GM23338 (cell line): ENCODE results near the gene MYLK3.

ENCODE experiments used
- CREB1 ChIP-seq: fragments of 250-450 bp; sonication (Bioruptor Pico); IDR thresholded peaks from 2 replicates; pipeline ENCODE4 v1.5.0; 2020; ENCODE audit warnings: low read depth, mild to moderate bottlenecking, moderate library complexity
- EZH2 ChIP-seq: fragments of 200-600 bp; sonication (generic); IDR thresholded peaks from one replicate; pipeline ENCODE4 v1.8.0; 2017; ENCODE audit warnings: antibody characterized with exemption, mild to moderate bottlenecking, low read depth; ENCODE audit not compliant: unreplicated experiment
- EZH2phosphoT487 ChIP-seq: fragments of 200-600 bp; sonication (generic); IDR thresholded peaks from one replicate; pipeline ENCODE4 v1.8.1; 2018; ENCODE audit warnings: antibody characterized with exemption; ENCODE audit not compliant: unreplicated experiment
- POLR2AphosphoS5 ChIP-seq: IDR thresholded peaks from 2 replicates; pipeline ENCODE4 v1.6.1; 2016; ENCODE audit warnings: antibody characterized with exemption, low read depth
- TF ChIP-seq, protein P1 (sequence below), 2 experiments: fragments of 200-600 bp in 1 of 2; sonication (generic) in 1 of 2; conservative IDR thresholded peaks; 2 replicates each; pipeline versions ENCODE4 v1.5.1 to v1.6.1; 2016 to 2017; ENCODE audit warnings: antibody characterized with exemption in 2 of 2, low read depth in 2 of 2, mild to moderate bottlenecking in 2 of 2, moderate library complexity in 1 of 2

DNA sequence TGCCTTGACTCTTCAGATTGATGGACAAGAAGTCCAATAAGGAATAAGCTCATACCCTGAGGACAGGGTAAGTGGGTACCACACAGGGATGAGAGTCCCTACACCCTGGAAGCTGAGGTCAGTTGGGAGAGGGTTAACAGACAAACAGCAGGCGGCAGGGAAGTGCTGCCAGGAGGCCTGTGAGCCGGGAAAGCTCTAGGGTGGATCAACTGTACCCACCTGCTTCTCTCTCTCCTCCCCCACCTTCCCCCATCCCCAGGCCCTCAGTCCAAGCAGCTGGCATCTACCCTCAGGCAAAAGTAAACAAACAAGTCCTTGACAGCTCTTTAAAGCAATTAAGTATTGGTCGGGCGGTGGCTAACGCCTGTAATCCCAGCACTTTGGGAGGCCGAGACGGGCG is 20.7 kb upstream of the MYLK3 start:
- TF ChIP-seq, protein P1, sequence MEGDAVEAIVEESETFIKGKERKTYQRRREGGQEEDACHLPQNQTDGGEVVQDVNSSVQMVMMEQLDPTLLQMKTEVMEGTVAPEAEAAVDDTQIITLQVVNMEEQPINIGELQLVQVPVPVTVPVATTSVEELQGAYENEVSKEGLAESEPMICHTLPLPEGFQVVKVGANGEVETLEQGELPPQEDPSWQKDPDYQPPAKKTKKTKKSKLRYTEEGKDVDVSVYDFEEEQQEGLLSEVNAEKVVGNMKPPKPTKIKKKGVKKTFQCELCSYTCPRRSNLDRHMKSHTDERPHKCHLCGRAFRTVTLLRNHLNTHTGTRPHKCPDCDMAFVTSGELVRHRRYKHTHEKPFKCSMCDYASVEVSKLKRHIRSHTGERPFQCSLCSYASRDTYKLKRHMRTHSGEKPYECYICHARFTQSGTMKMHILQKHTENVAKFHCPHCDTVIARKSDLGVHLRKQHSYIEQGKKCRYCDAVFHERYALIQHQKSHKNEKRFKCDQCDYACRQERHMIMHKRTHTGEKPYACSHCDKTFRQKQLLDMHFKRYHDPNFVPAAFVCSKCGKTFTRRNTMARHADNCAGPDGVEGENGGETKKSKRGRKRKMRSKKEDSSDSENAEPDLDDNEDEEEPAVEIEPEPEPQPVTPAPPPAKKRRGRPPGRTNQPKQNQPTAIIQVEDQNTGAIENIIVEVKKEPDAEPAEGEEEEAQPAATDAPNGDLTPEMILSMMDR (conservative IDR thresholded peaks at IDR 0.05; ENCODE audit: low read depth in 2 of 2): no peak
- no peak for TF ChIP-seq EZH2
- TF ChIP-seq POLR2AphosphoS5: no peak
- no peak for TF ChIP-seq EZH2phosphoT487
- no peak for TF ChIP-seq CREB1 (CRISPR knock-in tag)
